Measurements from ENCODE around the gene DDOST. TPM values are rescaled to one million over a fixed set of nuclear protein-coding genes. Genes with fewer than 3 reads are reported as not detected.

The DDOST gene
- total RNA-seq, result 146 TPM

GRCh38 chr1:20661207-20662109 lies at the start of gene DDOST:
TSS of gene DDOST (minus strand) at chr1:20661369. CDS start at chr1:20661350, 19 bp downstream.
- H3K36me3 ChIP-seq (ENCODE audit: control insufficient read depth in 3 of 3, insufficient read depth in 3 of 3, low read length in 3 of 3), result peaks cover 6 to 16% (median 14%) of the 10 kb centered on the region in 3 donors
- H3K27me3 ChIP-seq (ENCODE audit: control insufficient read depth in 3 of 3, insufficient read depth in 3 of 3, low read length in 3 of 3), result no peaks in the 10 kb centered on the region
- H3K27ac ChIP-seq (ENCODE audit: low read depth, low read length), result peak within 1 kb of the TSS; percentile 83
- H3K9ac ChIP-seq (ENCODE audit: low read depth in 1 of 3, low read length in 3 of 3), result peak within 1 kb of the TSS; percentile 88 to 95 (median 88)
- H3K9me3 ChIP-seq (ENCODE audit: control insufficient read depth in 3 of 3, low read length in 3 of 3), result no peaks in the 10 kb centered on the region
- H3K4me1 ChIP-seq (ENCODE audit: control insufficient read depth in 3 of 3, insufficient read depth in 3 of 3, low read length in 3 of 3), result peaks cover 29 to 53% (median 42%) of the 10 kb centered on the region in 3 donors
- peak within 1 kb of the TSS; percentile 95 to 97 (median 97) for H3K4me3 ChIP-seq (ENCODE audit: low read length in 3 of 3)

DNA sequence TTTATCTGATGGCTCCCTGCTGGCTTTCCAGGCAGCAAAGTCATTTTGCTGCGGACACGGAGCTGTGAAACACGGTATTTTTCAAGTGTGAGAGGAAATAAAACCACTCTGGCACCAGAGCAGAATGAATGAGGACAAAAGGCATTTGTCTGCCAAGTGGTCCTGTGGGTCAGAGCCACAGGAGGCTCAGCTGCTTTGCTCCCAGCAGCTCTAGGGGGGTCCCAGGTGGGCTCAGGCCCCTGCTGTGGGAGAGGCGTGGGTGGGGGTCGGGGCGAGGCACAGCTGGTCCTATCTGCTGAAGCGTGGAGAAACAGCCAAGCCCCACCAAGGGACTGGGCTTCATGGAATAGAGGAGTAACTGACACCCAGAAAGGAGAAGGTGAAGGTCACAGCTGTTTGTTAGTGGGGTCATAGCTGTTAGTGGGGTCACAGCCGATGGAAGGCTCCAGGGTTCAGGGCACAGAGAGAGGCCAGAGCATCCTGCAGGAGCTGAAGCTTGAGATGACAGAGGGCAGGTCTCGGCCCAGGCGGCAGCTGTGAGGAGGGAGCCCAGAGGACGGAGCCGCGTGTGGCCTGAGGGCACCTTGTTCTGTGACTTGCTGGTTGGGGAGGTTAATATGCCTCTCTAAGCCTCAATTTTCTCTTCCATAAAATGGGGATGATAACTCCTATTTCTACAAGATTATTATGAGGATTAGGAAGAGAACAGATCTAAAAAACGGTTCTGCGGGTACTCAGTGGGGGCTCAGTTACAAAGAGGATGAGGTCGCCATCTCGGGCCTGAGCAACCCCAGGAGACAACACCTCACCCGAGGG lies 49.5 kb upstream of the DDOST start:
- peaks cover 7 to 24% (median 16%) of the 10 kb centered on the region in 3 donors for H3K27me3 ChIP-seq (ENCODE audit: control insufficient read depth in 3 of 3, insufficient read depth in 3 of 3, low read length in 3 of 3)
- H3K9me3 ChIP-seq (ENCODE audit: control insufficient read depth in 3 of 3, low read length in 3 of 3), result no peaks in the 10 kb centered on the region
- H3K36me3 ChIP-seq (ENCODE audit: control insufficient read depth in 3 of 3, insufficient read depth in 3 of 3, low read length in 3 of 3), result no peaks in the 10 kb centered on the region
- no peak overlapping the region for H3K27ac ChIP-seq (ENCODE audit: low read depth, low read length)
- no peak overlapping the region for H3K4me3 ChIP-seq (ENCODE audit: low read length in 3 of 3)
- no peaks in the 10 kb centered on the region for H3K4me1 ChIP-seq (ENCODE audit: control insufficient read depth in 3 of 3, insufficient read depth in 3 of 3, low read length in 3 of 3)
- H3K9ac ChIP-seq (ENCODE audit: low read depth in 1 of 3, low read length in 3 of 3), result no peak overlapping the region

DNA sequence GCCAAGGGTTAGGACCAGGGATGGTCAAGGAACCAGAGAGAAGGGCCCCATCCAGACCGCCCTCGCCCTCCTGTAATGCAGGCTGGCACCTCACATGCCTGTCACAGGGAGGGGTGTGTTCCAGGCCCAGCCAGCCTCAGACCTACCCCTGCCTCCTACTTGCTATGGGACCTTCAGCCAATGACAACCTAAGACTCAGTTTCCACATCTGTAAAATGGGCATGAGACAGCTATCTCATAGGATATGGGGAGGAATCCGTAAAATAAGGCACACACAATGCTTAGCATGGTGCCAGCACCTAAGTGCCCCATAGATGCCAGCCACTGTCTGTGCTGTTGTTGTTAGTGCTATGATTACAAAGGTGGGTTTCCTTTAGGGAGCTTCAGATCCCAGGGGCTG lies 48.7 kb upstream of the DDOST start:
- Histone ChIP-seq H3K36me3 (ENCODE audit: control insufficient read depth in 3 of 3, insufficient read depth in 3 of 3, low read length in 3 of 3) (no peaks in the 10 kb centered on the region), H3K27ac (ENCODE audit: low read depth, low read length) (no peak overlapping the region), H3K4me1 (ENCODE audit: control insufficient read depth in 3 of 3, insufficient read depth in 3 of 3, low read length in 3 of 3) (no peaks in the 10 kb centered on the region), H3K9me3 (ENCODE audit: control insufficient read depth in 3 of 3, low read length in 3 of 3) (no peaks in the 10 kb centered on the region), H3K27me3 (ENCODE audit: control insufficient read depth in 3 of 3, insufficient read depth in 3 of 3, low read length in 3 of 3) (peaks cover under 1 to 16% (median 12%) of the 10 kb centered on the region in 3 donors), H3K9ac (ENCODE audit: low read depth in 1 of 3, low read length in 3 of 3) (no peak overlapping the region), H3K4me3 (ENCODE audit: low read length in 3 of 3) (no peak overlapping the region)

DNA sequence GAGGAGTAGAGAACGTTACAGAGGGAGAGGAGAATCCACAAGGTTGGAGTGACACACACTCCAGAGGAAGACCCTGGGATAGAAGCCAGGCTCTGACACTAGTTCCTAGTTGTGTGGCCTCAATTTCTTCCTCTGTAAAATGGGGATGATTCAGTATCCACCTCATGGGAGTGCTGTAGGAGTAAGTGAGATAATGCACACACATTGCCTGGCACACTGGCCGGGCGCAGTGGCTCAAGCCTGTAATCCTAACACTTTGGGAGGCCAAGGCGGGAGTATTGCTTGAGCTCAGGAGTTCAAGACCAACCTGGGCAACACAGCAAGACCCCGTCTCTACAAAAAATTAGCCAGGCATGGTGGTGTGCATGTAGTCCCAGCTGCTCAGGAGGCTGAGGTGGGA lies 47.7 kb upstream of the DDOST start:
- no peak overlapping the region for H3K27ac ChIP-seq (ENCODE audit: low read depth, low read length)
- H3K4me1 ChIP-seq (ENCODE audit: control insufficient read depth in 3 of 3, insufficient read depth in 3 of 3, low read length in 3 of 3), result no peaks in the 10 kb centered on the region
- H3K27me3 ChIP-seq (ENCODE audit: control insufficient read depth in 3 of 3, insufficient read depth in 3 of 3, low read length in 3 of 3), result peaks cover 0 to 14% (median 12%) of the 10 kb centered on the region in 3 donors
- H3K9me3 ChIP-seq (ENCODE audit: control insufficient read depth in 3 of 3, low read length in 3 of 3), result no peaks in the 10 kb centered on the region
- no peaks in the 10 kb centered on the region for H3K36me3 ChIP-seq (ENCODE audit: control insufficient read depth in 3 of 3, insufficient read depth in 3 of 3, low read length in 3 of 3)
- no peak overlapping the region for H3K9ac ChIP-seq (ENCODE audit: low read depth in 1 of 3, low read length in 3 of 3)
- H3K4me3 ChIP-seq (ENCODE audit: low read length in 3 of 3), result no peak overlapping the region

GRCh38 chr1:20708057-20708456 lies 46.9 kb upstream of the DDOST start:
- H3K9me3 ChIP-seq (ENCODE audit: control insufficient read depth in 3 of 3, low read length in 3 of 3), result no peaks in the 10 kb centered on the region
- H3K27ac ChIP-seq (ENCODE audit: low read depth, low read length), result no peak overlapping the region
- H3K27me3 ChIP-seq (ENCODE audit: control insufficient read depth in 3 of 3, insufficient read depth in 3 of 3, low read length in 3 of 3), result peaks cover 0 to 14% (median 12%) of the 10 kb centered on the region in 3 donors
- no peak overlapping the region for H3K4me3 ChIP-seq (ENCODE audit: low read length in 3 of 3)
- H3K36me3 ChIP-seq (ENCODE audit: control insufficient read depth in 3 of 3, insufficient read depth in 3 of 3, low read length in 3 of 3), result no peaks in the 10 kb centered on the region
- H3K9ac ChIP-seq (ENCODE audit: low read depth in 1 of 3, low read length in 3 of 3), result no peak overlapping the region
- no peaks in the 10 kb centered on the region for H3K4me1 ChIP-seq (ENCODE audit: control insufficient read depth in 3 of 3, insufficient read depth in 3 of 3, low read length in 3 of 3)

- H3K9me3 ChIP-seq (ENCODE audit: control insufficient read depth in 3 of 3, low read length in 3 of 3), result no peaks in the 10 kb centered on the region
- H3K4me1 ChIP-seq (ENCODE audit: control insufficient read depth in 3 of 3, insufficient read depth in 3 of 3, low read length in 3 of 3), result no peaks in the 10 kb centered on the region
- H3K4me3 ChIP-seq (ENCODE audit: low read length in 3 of 3), result no peak overlapping the region
- H3K9ac ChIP-seq (ENCODE audit: low read depth in 1 of 3, low read length in 3 of 3), result no peak overlapping the region
- H3K36me3 ChIP-seq (ENCODE audit: control insufficient read depth in 3 of 3, insufficient read depth in 3 of 3, low read length in 3 of 3), result no peaks in the 10 kb centered on the region
- H3K27ac ChIP-seq (ENCODE audit: low read depth, low read length), result no peak overlapping the region
- peaks cover 0 to 11% (median 11%) of the 10 kb centered on the region in 3 donors for H3K27me3 ChIP-seq (ENCODE audit: control insufficient read depth in 3 of 3, insufficient read depth in 3 of 3, low read length in 3 of 3)
Measured at GRCh38 chr1:20706841-20707240, 45.7 kb upstream of the DDOST start.

- Histone ChIP-seq H3K27me3 (ENCODE audit: control insufficient read depth in 3 of 3, insufficient read depth in 3 of 3, low read length in 3 of 3) (peaks cover 0 to 8% (median 8%) of the 10 kb centered on the region in 3 donors), H3K4me3 (ENCODE audit: low read length in 3 of 3) (no peak overlapping the region), H3K9me3 (ENCODE audit: control insufficient read depth in 3 of 3, low read length in 3 of 3) (no peaks in the 10 kb centered on the region), H3K27ac (ENCODE audit: low read depth, low read length) (no peak overlapping the region), H3K9ac (ENCODE audit: low read depth in 1 of 3, low read length in 3 of 3) (no peak overlapping the region), H3K36me3 (ENCODE audit: control insufficient read depth in 3 of 3, insufficient read depth in 3 of 3, low read length in 3 of 3) (no peaks in the 10 kb centered on the region), H3K4me1 (ENCODE audit: control insufficient read depth in 3 of 3, insufficient read depth in 3 of 3, low read length in 3 of 3) (peaks cover 0 to under 1% (median 0%) of the 10 kb centered on the region in 3 donors)
Measured at GRCh38 chr1:20705203-20705755, 44.1 kb upstream of the DDOST start.

DNA sequence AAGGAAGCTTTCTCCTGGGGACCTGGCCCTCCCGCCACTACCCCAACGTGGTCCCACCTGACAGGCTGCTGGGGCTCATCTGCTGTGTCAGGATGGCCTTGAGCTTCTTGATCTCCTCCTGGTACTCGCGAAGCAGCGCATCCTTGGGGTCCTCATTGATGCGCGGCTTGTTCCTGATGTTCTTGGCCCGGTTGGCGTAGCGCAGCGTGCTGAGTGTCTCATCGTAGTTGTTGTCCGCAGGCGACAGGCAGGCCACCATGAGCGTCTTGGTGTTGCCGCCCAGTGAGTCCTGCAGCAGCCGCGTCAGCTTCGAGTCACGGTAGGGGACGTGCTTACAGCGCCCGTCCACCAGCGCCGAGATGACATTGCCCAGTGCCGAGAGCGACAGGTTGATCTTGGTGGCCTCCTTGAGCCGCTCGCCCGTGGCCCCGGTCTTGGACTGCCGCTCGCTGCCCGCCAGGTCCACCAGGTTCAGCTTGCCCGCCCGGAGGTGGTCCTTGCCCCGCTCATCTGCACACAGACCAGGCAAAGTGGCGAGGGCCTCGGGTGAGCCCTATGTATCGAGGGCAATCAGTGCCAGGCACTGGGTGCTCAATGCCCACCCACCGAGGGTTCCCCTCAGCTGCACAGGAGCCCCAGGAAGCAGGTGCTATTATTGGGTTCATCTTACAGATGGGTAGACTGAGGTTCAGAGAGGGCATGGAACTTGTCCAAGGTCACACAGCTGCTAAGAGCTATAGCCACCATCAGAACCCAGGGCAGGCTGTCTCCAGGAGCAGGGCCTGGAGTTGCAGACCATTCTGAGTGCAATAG lies 43.4 kb upstream of the DDOST start:
- Histone ChIP-seq H3K9me3 (ENCODE audit: control insufficient read depth in 3 of 3, low read length in 3 of 3) (no peaks in the 10 kb centered on the region), H3K27ac (ENCODE audit: low read depth, low read length) (no peak overlapping the region), H3K36me3 (ENCODE audit: control insufficient read depth in 3 of 3, insufficient read depth in 3 of 3, low read length in 3 of 3) (no peaks in the 10 kb centered on the region), H3K4me3 (ENCODE audit: low read length in 3 of 3) (no peak overlapping the region), H3K4me1 (ENCODE audit: control insufficient read depth in 3 of 3, insufficient read depth in 3 of 3, low read length in 3 of 3) (peaks cover 3 to 8% (median 4%) of the 10 kb centered on the region in 3 donors), H3K27me3 (ENCODE audit: control insufficient read depth in 3 of 3, insufficient read depth in 3 of 3, low read length in 3 of 3) (peaks cover 0 to 1% (median under 1%) of the 10 kb centered on the region in 3 donors), H3K9ac (ENCODE audit: low read depth in 1 of 3, low read length in 3 of 3) (no peak overlapping the region)

DNA sequence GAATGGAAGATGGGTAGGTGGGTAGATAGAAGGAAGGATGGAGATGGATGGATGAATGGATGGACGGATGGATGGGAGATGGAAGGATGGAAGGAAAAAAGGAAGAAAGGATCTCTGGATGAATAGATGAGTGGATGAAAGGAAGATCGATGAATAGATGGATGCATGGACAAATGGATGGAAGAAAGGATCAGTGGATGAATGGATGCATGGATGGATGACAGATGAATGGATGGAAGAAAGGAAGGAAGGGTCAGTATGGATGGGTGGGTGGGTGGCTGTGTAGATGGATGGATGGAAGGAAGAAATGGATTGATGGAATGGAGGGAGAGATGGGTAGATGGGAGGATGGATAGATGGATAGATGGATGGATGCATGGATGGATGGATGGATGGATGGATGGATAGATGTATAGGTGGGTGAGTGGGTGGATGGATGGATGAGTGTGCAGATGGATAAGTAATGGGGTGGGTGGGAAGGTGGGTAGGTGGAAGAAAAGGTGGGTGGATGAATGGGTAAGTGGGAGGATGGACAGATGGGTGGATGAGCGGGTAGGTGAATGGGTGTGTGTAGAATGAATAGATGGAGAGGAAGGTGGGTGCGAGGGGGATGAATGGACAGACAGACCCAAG lies 42.1 kb upstream of the DDOST start:
- no peak overlapping the region for H3K9ac ChIP-seq (ENCODE audit: low read depth in 1 of 3, low read length in 3 of 3)
- H3K4me1 ChIP-seq (ENCODE audit: control insufficient read depth in 3 of 3, insufficient read depth in 3 of 3, low read length in 3 of 3), result peaks cover 3 to 10% (median 6%) of the 10 kb centered on the region in 3 donors
- H3K27ac ChIP-seq (ENCODE audit: low read depth, low read length), result no peak overlapping the region
- no peaks in the 10 kb centered on the region for H3K9me3 ChIP-seq (ENCODE audit: control insufficient read depth in 3 of 3, low read length in 3 of 3)
- H3K4me3 ChIP-seq (ENCODE audit: low read length in 3 of 3), result no peak overlapping the region
- no peaks in the 10 kb centered on the region for H3K36me3 ChIP-seq (ENCODE audit: control insufficient read depth in 3 of 3, insufficient read depth in 3 of 3, low read length in 3 of 3)
- H3K27me3 ChIP-seq (ENCODE audit: control insufficient read depth in 3 of 3, insufficient read depth in 3 of 3, low read length in 3 of 3), result no peaks in the 10 kb centered on the region

All from skeletal muscle tissue (tissue), 4 donors.